LNCaP clone FGC (cell line): Measurements from ENCODE around the gene MDP1.

Experiments used
- DNase-seq: peaks from one replicate; pipeline ENCODE4 v3.0.0-alpha.2; 2011; ENCODE audit warnings: low read depth
- H3K4me3 ChIP-seq: 2 replicates; pipeline ENCODE4 v1.5.1; 2011; ENCODE audit warnings: mild to moderate bottlenecking, low read depth, low read length, control low read depth
- CTCF ChIP-seq: IDR thresholded peaks from 2 replicates; pipeline ENCODE4 v1.5.1; 2012; ENCODE audit warnings: mild to moderate bottlenecking; ENCODE audit not compliant: control insufficient read depth, insufficient read depth; ENCODE audit errors: extremely low read depth

The MDP1 gene

GRCh38 chr14:24260780-24261157 lies 44.9 kb upstream of the MDP1 start:
- H3K4me3 ChIP-seq, result no peak overlapping the region
- DNase-seq, result no peak
- no peak for TF ChIP-seq CTCF

- no peak for DNase-seq
- H3K4me3 ChIP-seq, result no peak overlapping the region
- TF ChIP-seq CTCF, result no peak
Measured at GRCh38 chr14:24260026-24260779, 44.3 kb upstream of the MDP1 start.

- no peak for TF ChIP-seq CTCF
- DNase-seq, result no peak
- no peak overlapping the region for H3K4me3 ChIP-seq
Measured at GRCh38 chr14:24259282-24260025, 43.6 kb upstream of the MDP1 start.

- no peak for DNase-seq
- TF ChIP-seq CTCF, result no peak
- H3K4me3 ChIP-seq, result no peak overlapping the region
Measured at GRCh38 chr14:24258548-24259265, 42.8 kb upstream of the MDP1 start.

- TF ChIP-seq CTCF, result no peak
- no peak overlapping the region for H3K4me3 ChIP-seq
- DNase-seq, result no peak
Measured at GRCh38 chr14:24258119-24258518, 42.3 kb upstream of the MDP1 start.

- H3K4me3 ChIP-seq, result no peak overlapping the region
- TF ChIP-seq CTCF, result no peak
- no peak for DNase-seq
Measured at GRCh38 chr14:24256960-24257359, 41.1 kb upstream of the MDP1 start.
